HG03025 (cell line): Measurements from ENCODE around the gene P2RX3.

Experiments used
- ATAC-seq: cut with Tn5 transposase; IDR thresholded peaks from one replicate; pipeline ENCODE4 v1.9.1; 2021; ENCODE audit warnings: mild to moderate bottlenecking, moderate library complexity; ENCODE audit not compliant: unreplicated experiment, low FRiP score

Gene P2RX3

DNA sequence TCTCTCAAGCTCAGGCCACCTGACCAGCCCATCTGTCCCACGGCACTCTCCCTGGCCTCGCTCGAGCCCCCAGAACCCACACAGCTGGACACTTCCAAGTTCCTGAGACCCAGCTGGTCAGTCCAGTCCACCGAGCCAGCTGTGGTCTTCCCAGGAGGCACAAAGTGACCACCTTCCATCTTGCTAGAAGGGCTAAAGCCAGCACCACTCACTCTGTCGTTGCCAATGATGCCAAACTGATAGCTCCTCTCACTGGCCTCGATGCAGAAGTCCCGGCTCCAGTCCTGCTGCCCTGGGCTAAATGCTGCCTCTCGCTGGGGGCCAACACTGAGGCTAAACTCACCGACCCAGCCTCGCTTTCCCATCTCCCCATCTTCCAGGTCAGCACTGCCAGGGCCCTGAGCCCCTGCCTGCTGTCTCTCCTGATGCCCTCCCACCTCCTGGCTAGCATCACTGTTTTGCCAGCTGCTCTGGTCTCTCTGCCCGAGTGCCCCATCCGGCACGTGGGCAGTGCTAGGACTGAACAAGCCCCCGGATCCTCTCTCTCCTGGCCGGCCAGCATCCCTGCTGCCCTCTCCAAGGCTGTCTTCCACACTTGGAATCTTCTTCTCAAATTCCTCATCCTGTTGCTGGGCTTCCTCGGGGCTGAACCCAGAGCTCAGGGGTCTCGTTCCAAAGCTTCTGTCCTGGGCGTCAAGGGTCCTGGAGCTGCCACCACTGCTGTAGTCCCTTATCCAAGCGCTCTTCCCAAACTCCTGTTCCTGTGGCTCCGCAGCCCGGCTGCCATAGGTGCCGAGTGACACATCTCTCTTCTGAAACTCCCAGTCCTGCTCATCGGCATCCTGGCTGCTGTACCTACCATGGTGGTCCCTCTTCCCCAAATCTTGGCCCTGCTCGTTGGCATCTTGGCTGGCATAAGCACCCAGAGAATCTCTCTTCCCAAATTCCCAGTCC lies 28.8 kb upstream of the P2RX3 start:
- no peak for ATAC-seq

DNA sequence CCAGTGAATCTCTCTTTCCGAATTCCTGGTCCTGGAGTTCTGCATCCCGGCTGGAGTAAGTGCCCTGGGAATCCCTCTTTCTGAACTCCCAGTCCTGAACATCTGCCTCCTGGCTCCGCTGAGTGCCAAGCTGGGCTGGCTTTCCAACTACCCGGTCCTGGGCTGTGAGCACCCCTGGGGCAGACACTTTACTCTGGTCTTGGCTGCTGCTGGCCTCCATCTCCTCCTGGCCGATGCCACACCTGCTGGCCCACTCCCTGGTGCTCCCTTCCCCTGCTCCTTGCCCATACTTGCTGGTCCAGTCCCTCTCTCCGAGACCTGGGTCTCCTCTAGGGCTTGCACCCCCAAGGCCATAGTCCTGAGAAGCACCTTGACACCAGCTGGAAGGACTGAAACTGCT lies 28.1 kb upstream of the P2RX3 start:
- no peak for ATAC-seq

DNA sequence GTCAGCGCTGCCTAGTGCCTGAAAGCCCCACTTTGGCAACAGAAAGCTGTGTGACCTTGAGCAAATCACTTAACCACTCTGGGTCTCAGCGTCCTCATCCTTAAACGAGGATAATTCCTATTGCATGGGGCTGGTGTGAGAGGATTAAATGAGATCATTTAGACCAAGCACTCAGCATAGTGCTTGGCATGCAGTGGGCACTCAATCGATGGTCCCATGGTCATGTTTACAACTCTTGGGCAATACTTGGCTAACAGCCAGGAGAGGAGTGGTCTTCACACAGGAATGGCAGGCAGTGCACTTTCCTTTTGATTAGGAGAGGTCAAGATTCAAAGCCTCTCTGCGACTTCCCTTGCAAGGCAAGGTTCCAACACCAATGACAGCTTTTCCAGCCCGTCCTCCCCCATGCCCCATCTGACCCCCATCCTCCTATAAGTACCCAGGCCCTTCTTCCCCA lies 27.5 kb upstream of the P2RX3 start:
- ATAC-seq: no peak

DNA sequence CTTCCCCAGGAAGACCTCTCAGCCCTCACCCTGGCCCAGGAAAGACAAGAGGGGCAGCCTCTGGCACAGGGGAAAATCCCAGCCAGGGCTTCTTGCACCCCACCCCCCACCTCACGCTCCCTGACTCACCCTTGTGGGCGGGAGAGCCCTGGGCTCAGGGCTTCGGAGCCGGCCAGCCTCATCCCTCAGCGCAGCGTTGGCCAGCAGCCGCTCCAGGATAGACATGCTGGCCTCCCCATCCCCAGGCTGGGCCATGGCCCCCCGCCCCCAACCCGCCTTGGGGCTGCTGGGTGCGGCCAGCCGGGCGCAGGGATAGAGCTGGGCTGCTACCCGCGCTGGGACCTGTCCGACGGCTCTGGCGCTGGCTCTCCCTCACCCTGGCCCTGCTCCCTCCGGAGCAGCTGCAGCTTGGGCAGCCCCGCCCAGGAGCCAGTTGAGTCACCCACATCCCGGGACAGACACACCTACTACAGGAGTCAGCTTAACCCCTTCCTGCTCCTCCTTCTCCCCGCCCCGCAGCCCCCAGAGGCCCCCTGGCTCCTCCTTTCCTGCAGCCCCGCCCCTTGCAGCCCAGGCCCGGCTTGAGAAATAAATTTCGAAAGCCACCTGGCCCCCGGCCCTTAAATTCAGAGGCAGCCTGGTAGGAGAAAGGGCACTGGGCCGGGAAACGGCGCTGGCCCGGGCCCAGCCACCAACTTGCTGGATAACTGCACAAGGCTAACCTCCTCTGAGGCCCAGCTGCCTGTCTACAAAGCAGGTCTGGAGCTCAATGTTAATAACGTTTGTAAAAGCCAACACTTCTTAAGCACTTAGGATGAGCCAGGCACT lies 26.8 kb upstream of the P2RX3 start:
- ATAC-seq: peak; percentile 92

DNA sequence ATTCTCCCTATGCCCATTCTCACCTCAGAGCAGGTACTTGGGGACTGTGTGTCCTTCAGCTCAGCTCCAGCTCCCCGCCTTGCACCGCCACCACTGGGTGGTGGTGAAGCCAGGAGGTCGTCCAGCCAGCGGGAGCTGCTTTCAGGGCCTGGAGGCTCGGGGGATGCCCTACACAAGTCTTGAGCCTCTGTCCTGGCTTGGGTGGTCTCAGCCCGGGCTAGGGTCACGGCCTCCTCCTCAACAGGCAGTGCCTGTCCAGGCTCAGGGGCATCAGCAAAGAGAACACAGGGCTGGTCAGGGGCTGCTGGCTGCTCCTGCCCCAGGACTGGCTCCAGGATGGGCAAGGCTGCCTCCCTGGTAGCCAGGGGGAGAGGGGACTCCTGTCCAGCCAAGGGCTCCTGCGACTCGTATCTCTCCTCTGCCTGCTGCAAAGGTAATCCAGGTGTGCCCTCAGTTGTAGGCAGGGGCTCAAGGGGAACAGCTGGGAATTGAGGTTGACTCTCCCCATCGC lies 25.6 kb upstream of the P2RX3 start:
- ATAC-seq: no peak

DNA sequence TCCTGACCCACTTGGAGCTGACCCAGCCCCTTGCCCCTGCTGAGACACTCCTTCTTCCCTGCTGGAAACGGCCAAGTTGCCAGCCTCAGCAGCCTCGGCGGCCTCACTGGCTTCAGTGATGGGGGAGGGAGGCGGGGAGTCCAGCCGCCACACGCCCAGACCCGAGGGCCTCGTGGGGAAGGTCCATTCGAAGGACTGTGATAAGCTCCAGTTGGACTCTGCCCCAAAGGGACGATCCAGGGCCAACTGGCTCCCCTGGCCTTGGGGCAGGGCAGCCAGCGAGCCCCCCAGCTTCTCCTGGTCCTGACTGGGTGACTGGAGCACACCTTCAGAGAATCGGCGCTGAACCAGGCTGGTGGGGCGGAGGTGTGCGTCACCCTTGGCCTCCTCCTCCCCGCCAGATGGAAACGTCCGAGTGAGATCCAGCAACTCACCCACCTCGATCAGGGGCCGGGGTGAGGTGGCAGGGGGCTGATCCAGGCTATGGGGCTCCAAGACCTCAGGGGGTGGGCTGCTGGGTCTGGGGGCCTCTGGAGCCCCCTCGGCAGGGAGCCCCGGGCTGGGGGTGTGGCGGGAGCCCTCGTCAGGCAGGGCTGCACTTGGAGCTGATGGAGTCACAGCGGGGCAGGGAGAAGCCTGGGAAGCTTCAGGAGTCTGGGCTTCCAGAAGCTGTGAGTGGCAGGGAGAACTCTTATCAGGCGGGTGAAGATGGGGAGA lies 24.9 kb upstream of the P2RX3 start:
- ATAC-seq: no peak

DNA sequence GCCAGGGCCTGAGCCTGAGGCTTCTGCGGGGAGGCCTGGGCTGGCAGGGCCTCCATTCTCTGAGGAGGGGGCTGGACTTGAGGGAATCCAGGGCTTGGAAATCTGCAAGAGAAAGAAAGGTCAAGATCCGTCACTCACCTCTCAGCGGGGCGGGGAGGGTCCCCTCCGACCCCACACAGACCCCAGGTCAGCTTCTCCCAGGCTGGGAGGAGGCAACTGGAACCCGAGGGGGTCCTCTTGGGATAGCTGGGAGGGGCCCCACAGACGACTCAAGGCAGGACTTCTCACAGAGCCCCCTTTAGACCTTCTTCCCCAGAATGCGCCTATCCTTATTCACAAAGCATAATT lies 24.4 kb upstream of the P2RX3 start:
- no peak for ATAC-seq

DNA sequence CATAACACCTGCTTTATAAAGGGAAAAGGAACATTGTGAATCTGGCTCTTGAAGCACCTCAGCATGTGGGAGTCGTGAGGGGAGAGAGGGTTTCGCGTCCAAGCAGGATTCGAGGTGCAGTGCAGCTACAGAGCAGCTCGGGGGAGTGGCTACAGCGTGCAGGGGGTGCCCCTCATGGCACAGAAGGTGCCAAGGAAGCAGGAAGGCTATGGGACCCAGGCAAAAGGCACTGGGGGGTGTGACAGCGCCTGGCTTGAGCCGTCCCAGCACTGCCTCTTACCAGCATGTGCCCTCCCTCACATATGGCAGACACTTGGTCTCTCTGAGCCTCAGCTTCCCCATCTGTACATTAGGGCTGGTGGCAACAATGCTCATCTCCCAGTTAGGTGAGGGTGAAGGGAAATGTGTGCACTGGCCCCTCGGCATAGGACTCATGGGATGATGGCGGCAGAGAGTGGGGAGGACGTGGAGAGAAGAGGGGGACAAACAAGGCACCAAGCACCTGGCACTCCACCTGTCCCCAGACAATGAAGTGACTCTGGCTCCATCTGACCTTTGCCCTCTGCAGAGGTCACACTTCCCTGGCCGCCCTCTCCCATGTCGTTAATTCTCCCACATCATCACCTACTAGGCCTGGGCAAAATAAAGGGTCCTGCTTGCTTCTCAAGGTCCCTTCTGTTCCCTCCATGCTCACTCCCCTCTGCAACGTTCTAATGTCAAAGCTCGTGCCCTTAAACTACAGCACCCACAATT lies 23.8 kb upstream of the P2RX3 start:
- ATAC-seq: no peak

DNA sequence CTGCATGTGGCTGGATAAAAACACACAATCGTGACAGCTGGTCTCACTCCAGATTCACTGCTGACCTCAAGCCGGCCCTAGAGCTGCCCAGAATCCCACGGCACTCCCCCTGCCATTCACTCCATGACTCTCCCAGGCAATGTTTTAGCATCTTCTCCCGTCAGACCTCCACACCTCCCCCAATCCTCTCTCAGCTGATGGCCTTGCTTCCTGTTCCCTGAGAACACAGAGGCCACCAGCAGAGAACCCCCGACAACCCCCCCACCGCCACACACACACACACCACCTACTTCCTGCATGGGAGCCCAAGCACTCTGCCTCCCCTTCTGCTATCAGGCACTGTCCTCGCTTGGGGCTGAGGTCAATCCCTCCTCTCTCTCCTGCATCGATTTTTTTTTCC lies 22.7 kb upstream of the P2RX3 start:
- no peak for ATAC-seq

DNA sequence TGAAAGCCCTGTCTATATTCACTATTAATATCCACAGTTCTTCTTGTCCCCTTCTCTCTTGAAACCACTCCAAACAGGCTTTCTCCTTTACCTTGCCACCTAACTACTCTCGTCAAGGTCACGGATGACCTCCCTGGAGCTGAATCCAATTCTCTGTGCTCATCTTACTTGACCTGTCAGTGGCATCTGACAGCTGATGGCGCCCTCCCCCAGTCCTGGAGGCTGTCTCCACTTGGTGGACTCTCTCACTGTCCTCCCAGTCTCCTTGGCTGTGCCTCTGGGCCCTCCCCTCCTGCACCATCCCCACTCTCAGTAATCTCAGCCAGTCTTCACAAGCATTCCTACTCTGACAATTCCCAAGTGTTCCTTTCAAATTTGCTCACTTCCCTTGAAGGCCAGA lies 22.1 kb upstream of the P2RX3 start:
- no peak for ATAC-seq

DNA sequence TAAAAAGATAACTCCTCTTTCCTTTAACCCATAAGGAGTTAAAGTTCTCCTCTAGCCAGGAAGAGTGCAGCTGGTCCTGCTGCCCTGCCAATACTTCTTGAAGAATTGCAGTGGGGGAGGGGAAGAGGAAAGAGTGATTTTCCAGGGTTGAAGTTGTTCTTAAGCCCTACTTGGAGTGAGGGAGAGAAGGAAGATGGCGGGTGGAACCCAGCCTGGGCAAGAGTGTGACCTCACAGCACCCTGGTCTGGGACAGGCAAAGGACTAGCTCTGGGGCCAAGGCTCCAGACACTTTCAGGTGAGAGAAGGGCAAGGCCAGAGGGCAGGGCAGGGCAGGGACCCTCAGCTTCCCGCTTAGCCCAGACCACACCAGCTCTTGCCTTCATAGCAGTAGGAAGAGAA lies 20.0 kb upstream of the P2RX3 start:
- ATAC-seq: no peak

DNA sequence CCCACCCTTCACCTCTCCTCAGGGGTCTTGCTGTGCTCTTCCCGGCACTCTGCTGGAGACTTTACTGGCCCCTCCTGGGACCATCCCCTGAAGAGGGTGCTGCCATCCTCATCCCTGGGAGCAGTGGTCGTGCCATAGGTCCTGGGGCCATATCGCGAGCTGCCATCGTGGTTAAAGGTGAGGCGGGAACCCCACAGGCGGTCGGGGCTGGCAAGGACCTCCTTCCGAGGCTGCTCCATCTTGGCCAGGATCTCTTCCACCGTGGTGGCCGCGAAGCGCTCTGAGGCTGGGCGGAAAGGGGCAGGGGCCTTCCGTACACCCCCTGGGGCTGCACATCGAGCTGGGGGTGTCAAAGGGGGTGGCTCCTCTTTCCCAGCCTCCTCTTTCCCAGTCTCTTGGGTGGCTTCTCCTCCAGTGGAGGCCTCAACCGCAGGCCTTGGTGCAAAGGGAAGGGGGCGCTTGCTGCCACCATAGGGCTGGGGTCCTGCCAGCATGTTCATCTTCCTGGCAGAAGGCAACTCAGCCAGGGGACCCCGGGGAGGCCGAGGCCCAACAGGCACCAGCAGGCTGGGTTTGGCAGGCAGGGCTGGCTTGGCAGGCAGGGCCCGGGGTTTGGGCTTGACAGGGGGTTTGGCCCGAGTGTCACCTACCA lies 18.0 kb upstream of the P2RX3 start:
- ATAC-seq: no peak

DNA sequence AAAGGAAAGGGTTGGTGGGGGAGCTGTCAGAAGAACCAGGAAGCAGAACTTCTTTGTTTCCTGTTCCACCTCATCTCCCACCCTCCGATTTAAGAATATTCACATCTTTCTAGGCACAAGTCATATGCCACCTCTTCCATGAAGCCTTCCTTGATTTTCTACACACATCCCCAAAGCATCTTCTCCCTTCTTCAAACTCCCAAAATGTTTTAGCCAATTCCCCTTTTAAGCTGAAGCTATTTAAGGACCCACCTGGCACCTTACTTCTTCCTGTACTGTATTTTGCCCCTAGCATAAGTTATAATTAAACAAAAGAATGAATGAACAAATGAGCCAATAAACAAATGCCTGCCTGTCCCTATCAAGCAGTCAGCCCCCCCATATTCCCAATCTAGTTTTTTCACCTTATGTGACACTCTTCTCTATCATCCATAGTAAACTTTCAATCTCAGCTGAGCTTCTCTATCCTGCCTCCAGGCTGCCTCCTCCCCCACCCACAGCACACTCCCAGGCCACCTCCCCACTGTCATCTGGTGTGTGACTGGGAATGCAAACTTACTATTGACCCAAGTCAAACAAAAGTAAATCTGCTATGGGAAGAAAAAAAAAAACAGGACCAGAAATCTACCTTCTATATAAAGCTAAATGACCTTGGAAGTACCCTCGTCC lies 17.3 kb upstream of the P2RX3 start:
- no peak for ATAC-seq

DNA sequence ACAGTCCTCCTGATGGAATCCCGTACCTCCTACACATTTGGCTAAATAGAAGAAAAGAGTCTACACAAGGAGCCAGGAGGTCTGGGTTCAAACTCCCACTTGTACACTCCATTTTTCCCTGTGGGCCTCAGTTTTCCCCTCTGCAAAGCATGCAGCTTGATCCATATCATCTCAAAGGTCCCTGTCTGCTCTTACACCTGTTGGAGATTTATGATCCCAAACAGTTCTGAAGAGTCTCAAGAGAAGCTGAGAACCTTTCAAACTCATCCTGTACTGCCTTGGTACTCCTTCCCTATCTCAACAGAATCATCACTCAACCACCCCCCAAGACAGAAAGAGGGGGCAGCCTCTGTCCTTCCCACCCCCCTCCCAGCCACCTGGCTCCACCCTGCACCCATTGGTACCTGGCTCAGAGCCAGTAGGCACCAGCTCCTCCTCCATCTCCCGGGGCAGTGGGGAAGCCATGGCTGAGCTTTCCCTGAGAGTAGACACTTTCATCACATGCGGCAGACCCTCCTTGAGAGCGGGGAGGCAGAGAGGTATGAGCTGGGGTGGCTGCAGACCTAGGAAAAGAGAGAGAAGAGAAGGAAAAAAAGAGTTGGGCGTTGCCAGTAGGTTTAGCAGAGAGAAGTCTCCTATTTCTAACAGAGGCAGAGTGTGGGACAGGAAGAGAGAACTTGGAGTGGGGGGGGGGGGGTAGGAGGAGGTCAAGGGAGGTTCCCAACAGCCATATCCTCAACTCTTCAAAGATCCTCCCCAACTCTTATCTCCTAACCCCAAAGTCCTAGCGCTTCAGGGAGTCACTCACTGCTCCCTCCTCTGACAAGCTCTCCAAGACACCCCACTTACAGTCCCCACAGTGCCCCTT lies 16.5 kb upstream of the P2RX3 start:
- ATAC-seq: no peak

DNA sequence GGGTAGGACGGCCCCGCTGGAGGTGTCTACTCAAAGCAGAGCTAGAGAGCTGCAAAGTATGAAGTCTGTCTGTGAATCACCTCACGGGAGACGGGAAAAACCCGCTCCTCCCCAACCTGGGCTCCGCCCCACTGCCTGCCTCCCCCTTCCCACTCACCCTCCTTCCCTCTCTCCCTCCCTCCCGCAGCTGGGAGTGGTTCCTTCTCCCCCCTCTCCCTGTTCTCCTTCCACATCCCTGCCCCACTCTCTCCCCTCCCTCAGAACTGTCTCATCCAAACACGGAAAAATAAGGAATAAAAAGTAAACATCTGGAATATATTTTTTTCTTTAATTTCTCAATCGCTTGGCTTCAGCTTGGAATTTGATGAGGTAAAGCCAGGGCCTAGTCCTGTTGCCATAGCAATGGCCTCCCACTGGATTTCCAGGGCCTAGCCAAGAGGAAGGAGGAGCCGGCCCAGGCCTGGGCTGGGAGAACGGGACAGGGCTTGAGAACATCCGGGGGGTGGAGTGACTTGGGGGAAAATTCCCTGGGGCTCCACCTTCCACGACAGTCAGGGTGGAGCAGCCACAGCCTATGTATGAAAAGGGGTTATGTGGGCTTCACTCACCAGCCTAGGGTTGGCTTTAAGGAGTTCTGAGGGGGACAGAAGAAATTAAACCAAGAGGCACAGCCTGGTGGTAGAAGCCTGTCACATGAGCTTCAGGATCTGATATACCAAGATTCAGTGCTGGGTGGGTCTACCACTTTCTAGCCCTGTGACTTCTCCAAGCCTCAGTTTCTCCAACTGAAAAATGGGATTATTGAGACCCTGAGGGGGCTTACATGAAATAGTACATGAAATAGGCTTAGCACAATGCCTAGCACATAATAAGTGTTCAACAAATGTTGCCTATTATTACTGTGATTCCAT lies 15.6 kb upstream of the P2RX3 start:
- no peak for ATAC-seq

DNA sequence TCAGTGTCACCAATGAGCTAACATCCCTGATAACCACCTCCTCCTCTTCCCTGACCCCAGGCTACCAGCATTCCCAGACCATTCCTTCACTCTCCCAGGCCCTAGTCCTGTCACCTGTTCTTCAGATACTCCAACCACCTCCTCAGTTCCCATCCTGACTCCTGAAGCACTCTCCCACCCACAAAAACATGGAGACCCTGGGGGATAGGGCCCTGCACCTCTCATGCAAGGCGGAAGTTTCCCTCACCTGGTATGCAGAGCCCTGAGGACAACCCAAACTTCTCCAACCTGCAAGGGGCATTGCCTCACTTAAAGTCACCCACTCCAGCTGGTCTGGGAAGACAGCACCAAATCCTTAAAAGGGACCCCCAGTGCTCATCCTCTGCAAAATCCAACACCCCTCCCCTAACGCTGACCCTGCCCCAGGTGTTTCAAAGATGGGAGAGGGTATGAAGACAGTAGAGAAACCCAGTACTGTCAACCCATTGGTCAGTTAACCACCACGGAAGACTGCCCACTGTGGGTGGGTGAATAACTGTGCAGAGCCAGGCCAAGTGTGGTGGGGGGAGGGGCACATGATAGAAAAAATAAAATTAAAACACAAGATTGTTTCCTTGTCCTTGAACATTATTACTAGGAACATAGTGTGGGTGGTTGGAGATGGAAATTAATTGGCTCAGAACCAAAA lies 14.8 kb upstream of the P2RX3 start:
- ATAC-seq: no peak

DNA sequence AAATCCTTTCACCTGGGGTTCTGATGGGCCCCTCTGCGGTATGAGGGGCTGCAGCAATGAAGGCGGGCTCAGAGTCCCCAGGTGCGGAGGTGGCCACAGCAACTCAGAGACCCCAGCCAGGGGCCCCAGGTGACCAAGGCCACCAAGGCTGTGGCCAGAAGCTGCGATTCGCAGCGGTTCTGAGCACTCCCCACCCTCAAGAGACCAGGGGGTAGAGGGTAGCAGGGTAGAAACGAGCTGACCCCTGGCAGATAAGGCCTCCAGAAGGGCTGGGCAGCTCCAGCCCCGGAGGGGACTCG lies 14.3 kb upstream of the P2RX3 start:
- ATAC-seq: no peak
